ENCODE results near the gene CDK11A.
A peak's percentile ranks its signal among the peaks of the same experiment; 100 is the strongest.
"Not testable (repeated sequence)": the region's sequence is repeated elsewhere in the genome, so short reads cannot be mapped to it uniquely, and the experiment has no call there.

Gene CDK11A

GRCh38 chr1:1754051-1754815 is 30.1 kb upstream of the CDK11A start:
- no peak for DNase-seq (ENCODE audit: low read depth)

- no peak for DNase-seq (ENCODE audit: low read depth)
Observed at GRCh38 chr1:1753607-1754005, 29.4 kb upstream of the CDK11A start.

- no peak for DNase-seq (ENCODE audit: low read depth)
Observed at GRCh38 chr1:1752636-1753606, 28.8 kb upstream of the CDK11A start.

GRCh38 chr1:1752190-1752589 is 28.0 kb upstream of the CDK11A start:
- no peak for DNase-seq (ENCODE audit: low read depth)

- DNase-seq (ENCODE audit: low read depth), result not testable (repeated sequence)
Observed at GRCh38 chr1:1749941-1750340, 25.8 kb upstream of the CDK11A start.

GRCh38 chr1:1748686-1749321 is 24.6 kb upstream of the CDK11A start:
- DNase-seq (ENCODE audit: low read depth), result no peak

GRCh38 chr1:1746566-1746909 is 22.4 kb upstream of the CDK11A start:
- DNase-seq (ENCODE audit: low read depth), result not testable (repeated sequence)

GRCh38 chr1:1745651-1746565 is 21.8 kb upstream of the CDK11A start:
- peak; percentile 87 for DNase-seq (ENCODE audit: low read depth)

- DNase-seq (ENCODE audit: low read depth), result not testable (repeated sequence)
Observed at GRCh38 chr1:1742529-1742928, 18.4 kb upstream of the CDK11A start.

GRCh38 chr1:1741013-1741412 is 16.9 kb upstream of the CDK11A start:
- peak; percentile 97 for DNase-seq (ENCODE audit: low read depth)

- not testable (repeated sequence) for DNase-seq (ENCODE audit: low read depth)
Observed at GRCh38 chr1:1738799-1739337, 14.7 kb upstream of the CDK11A start.

- not testable (repeated sequence) for DNase-seq (ENCODE audit: low read depth)
Observed at GRCh38 chr1:1737675-1738590, 13.8 kb upstream of the CDK11A start.

- DNase-seq (ENCODE audit: low read depth), result no peak
Observed at GRCh38 chr1:1732381-1732780, 8.2 kb upstream of the CDK11A start.

- DNase-seq (ENCODE audit: low read depth), result no peak
Observed at GRCh38 chr1:1730870-1731269, 6.7 kb upstream of the CDK11A start.

- DNase-seq (ENCODE audit: low read depth), result not testable (repeated sequence)
Observed at GRCh38 chr1:1730230-1730629, 6.1 kb upstream of the CDK11A start.

- DNase-seq (ENCODE audit: low read depth), result not testable (repeated sequence)
Observed at GRCh38 chr1:1729116-1729816, 5.1 kb upstream of the CDK11A start.

GRCh38 chr1:1728308-1729005 is 4.3 kb upstream of the CDK11A start:
- peak; percentile 86 for DNase-seq (ENCODE audit: low read depth)

GRCh38 chr1:1727131-1727651 is 3.0 kb upstream of the CDK11A start:
- not testable (repeated sequence) for DNase-seq (ENCODE audit: low read depth)

Data from fibroblast of gingiva (primary cell).